AML-193 (cell line): ENCODE data around the gene NHERF1.

Experiments
- DNase-seq, 2 experiments: peaks; one replicate each; lab custom pipeline; 2025; lab: John Stamatoyannopoulos, UW

NHERF1 gene

GRCh38 chr17:74784125-74784810 lies 35.8 kb downstream of the NHERF1 start:
- DNase-seq = no peak

GRCh38 chr17:74785096-74785980 lies 36.9 kb downstream of the NHERF1 start:
- no peak for DNase-seq

- no peak for DNase-seq
These were observed 37.5 kb downstream of the NHERF1 start for GRCh38 chr17:74785981-74786360.

- no peak for DNase-seq
These were observed 38.1 kb downstream of the NHERF1 start for GRCh38 chr17:74786431-74787055.

GRCh38 chr17:74790161-74791058 lies 42.0 kb downstream of the NHERF1 start:
- DNase-seq = no peak

- no peak for DNase-seq
These were observed 44.2 kb downstream of the NHERF1 start for GRCh38 chr17:74792586-74793105.

GRCh38 chr17:74795327-74796020 lies 47.0 kb downstream of the NHERF1 start:
- no peak for DNase-seq

- DNase-seq = no peak
These were observed 47.8 kb downstream of the NHERF1 start for GRCh38 chr17:74796211-74796610.

- no peak for DNase-seq
These were observed 48.4 kb downstream of the NHERF1 start for GRCh38 chr17:74796866-74797265.

GRCh38 chr17:74797824-74798223 lies 49.4 kb downstream of the NHERF1 start:
- no peak for DNase-seq

GRCh38 chr17:74798239-74798707 lies 49.8 kb downstream of the NHERF1 start:
- no peak for DNase-seq

- no peak for DNase-seq
These were observed 50.7 kb downstream of the NHERF1 start for GRCh38 chr17:74799097-74799496.

- no peak for DNase-seq
These were observed 52.1 kb downstream of the NHERF1 start for GRCh38 chr17:74800531-74800930.

GRCh38 chr17:74801896-74802295 lies 53.5 kb downstream of the NHERF1 start:
- no peak for DNase-seq

- no peak for DNase-seq
These were observed 55.0 kb downstream of the NHERF1 start for GRCh38 chr17:74803388-74803930.

- no peak for DNase-seq
These were observed 55.5 kb downstream of the NHERF1 start for GRCh38 chr17:74803971-74804370.

- DNase-seq = no peak
These were observed 56.3 kb downstream of the NHERF1 start for GRCh38 chr17:74804683-74805082.

GRCh38 chr17:74805591-74805991 lies 57.2 kb downstream of the NHERF1 start:
- no peak for DNase-seq

- no peak for DNase-seq
These were observed 57.9 kb downstream of the NHERF1 start for GRCh38 chr17:74806334-74806733.

- DNase-seq = no peak
These were observed 59.0 kb downstream of the NHERF1 start for GRCh38 chr17:74807441-74807840.

- DNase-seq = peak in 1 of 2 experiments; percentile 22
These were observed 59.5 kb downstream of the NHERF1 start for GRCh38 chr17:74807925-74808324.
